GM19397 (cell line): ENCODE data around the gene AXIN2.
"Not testable (repeated sequence)": the region's sequence is repeated elsewhere in the genome, so short reads cannot be mapped to it uniquely, and the experiment has no call there.

Source experiments
- ATAC-seq: cut with Tn5 transposase; IDR thresholded peaks from one replicate; pipeline ENCODE4 v1.9.1; 2021; ENCODE audit warnings: mild to moderate bottlenecking, moderate library complexity; ENCODE audit not compliant: unreplicated experiment

AXIN2 gene

GRCh38 chr17:65523411-65523810 lies 38.0 kb downstream of the AXIN2 start:
- ATAC-seq: no peak

GRCh38 chr17:65522751-65523404 lies 38.6 kb downstream of the AXIN2 start:
- ATAC-seq: no peak

GRCh38 chr17:65519462-65519861 lies 42.0 kb downstream of the AXIN2 start:
- no peak for ATAC-seq

- no peak for ATAC-seq
These were observed 43.2 kb downstream of the AXIN2 start for GRCh38 chr17:65518256-65518655.

- no peak for ATAC-seq
These were observed 45.2 kb downstream of the AXIN2 start for GRCh38 chr17:65515959-65516948.

- no peak for ATAC-seq
These were observed 45.9 kb downstream of the AXIN2 start for GRCh38 chr17:65515512-65515911.

GRCh38 chr17:65514541-65514940 lies 46.9 kb downstream of the AXIN2 start:
- ATAC-seq: no peak

- no peak for ATAC-seq
These were observed 47.4 kb downstream of the AXIN2 start for GRCh38 chr17:65514082-65514481.

GRCh38 chr17:65511316-65511715 lies 50.1 kb downstream of the AXIN2 start:
- no peak for ATAC-seq

GRCh38 chr17:65509032-65509431 lies 52.4 kb downstream of the AXIN2 start:
- no peak for ATAC-seq

- not testable (repeated sequence) for ATAC-seq
These were observed 56.8 kb downstream of the AXIN2 start for GRCh38 chr17:65504673-65505072.

GRCh38 chr17:65504141-65504540 lies 57.3 kb downstream of the AXIN2 start:
- ATAC-seq: no peak

GRCh38 chr17:65503557-65503956 lies 57.9 kb downstream of the AXIN2 start:
- ATAC-seq: no peak

- no peak for ATAC-seq
These were observed 62.6 kb downstream of the AXIN2 start for GRCh38 chr17:65498816-65499215.

GRCh38 chr17:65496801-65497200 lies 64.6 kb downstream of the AXIN2 start:
- ATAC-seq: no peak

GRCh38 chr17:65495122-65496055 lies 66.1 kb downstream of the AXIN2 start:
- ATAC-seq: no peak

GRCh38 chr17:65489413-65490155 lies 71.9 kb downstream of the AXIN2 start:
- no peak for ATAC-seq

GRCh38 chr17:65488665-65489064 lies 72.8 kb downstream of the AXIN2 start:
- no peak for ATAC-seq

GRCh38 chr17:65487990-65488389 lies 73.5 kb downstream of the AXIN2 start:
- no peak for ATAC-seq

- no peak for ATAC-seq
These were observed 74.3 kb downstream of the AXIN2 start for GRCh38 chr17:65487161-65487560.
